GM18907 (cell line): Measurements from ENCODE around the gene ARRDC4.
A peak's percentile ranks its signal among the peaks of the same experiment; 100 is the strongest.

Experiments used
- ATAC-seq: cut with Tn5 transposase; IDR thresholded peaks from one replicate; pipeline ENCODE4 v1.9.1; 2021; ENCODE audit warnings: mild to moderate bottlenecking, moderate library complexity; ENCODE audit not compliant: unreplicated experiment

ARRDC4 gene

DNA sequence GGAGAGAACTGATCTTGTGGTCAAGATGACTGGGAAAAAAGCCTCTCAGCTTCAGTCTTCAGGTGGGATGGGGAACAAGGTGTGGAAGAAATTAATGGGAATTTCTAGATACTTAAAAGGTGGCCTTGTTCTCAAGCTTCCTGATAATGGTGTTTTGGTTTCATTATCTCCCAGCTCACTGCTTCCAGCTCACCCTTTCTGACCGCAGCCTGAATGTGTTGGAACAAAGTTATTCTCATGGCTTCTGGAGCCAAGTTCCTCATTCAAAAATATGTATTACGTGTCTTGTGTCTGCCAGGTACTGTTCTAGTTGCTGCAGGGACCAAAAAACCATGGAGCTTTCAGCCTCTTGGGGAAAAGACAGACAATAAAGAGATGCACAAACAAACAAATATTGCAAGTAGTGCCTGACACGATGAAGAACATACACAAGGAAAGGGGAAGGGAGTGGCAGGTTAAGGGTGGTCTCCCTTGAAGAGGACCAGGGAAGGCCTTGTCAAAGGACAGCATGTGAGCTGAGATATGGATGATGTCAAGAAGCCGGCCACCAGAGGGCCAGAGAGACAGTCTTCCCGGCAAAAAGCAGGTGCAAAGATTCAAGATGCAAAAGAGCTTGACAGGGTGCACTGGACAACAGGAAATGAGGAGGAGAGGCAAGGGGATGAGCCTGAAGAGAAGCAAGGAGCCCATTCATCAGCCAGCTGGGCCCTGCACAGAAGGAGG is 35.5 kb downstream of the ARRDC4 start:
- peak; percentile 61 for ATAC-seq

DNA sequence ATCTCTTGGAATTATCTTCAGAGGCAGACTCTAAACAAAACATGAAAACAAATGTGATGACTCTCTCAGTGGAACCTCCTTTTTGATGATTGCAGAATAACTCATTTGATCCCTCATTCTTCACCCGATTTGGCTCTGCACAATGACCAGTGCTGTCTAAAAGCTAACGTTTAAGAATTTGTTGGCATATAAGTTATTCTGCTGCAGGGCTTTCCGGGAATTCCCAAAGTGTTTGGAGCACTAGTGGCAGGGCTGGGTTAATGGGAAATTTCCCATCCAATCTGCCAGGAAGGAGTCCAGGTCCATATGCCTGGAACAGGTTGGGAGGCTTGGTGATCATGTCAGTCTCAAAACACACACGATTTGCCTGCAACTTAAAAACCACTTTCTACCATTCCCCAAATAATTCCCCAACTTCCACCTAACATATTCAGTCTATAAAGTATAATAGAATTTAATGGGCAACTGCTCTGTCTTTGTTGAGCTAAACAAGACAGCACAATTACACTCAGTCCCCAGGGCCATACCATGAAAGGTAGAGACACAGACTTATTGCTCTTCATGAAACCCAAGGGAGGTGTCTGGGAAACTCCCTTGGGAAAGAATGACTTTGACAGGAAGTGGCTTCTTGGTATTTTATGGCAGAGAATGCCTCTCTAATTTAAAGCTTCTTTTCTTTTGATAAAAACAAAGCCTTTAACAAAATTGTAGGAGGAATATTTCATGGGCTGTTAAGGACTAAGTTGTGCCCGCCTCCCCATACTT is 38.0 kb downstream of the ARRDC4 start:
- ATAC-seq = no peak

DNA sequence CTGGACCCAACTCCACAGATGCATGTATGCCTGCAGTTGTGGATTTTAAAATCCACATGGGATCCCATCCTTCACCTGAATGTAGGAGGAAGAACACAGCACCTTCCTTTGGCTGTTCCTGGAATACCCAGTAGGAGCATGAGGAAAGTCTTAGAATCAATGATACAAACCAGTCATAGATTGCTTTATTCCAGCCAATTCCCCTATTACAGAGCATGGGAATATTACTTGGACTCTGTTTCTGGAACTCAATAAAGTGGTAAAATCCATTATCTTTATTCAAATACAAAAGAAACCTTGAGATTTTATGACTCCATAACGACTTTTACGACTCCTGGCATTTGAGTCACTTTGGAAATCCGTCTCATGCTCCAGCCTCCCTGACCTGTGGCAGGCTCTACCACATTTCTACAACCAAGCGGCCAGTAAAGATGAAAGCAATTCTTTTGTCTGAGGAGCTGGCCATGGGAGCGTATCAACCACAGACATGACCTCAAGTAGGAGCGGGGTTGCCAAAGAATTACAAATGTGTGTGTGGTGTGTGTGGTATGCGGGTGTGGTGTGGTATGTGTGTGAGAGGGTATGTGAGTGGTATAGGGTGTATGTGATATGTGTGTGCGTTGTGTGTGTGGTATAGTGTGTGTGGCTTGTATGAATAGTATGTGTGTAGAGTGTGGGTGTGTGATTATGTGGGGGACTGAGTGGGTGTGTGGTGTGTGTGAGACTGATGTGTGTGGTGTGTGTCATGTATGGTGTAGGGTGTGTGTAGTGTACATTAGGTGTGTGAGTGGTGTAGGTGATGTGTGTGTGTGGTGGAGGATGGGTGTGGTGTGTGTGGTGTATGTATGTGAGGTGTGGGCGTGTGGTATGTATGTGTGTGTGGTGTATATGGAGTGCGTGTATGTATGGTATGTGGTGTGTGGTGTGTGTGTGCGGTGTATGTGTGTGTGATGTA is 40.0 kb downstream of the ARRDC4 start:
- no peak for ATAC-seq

DNA sequence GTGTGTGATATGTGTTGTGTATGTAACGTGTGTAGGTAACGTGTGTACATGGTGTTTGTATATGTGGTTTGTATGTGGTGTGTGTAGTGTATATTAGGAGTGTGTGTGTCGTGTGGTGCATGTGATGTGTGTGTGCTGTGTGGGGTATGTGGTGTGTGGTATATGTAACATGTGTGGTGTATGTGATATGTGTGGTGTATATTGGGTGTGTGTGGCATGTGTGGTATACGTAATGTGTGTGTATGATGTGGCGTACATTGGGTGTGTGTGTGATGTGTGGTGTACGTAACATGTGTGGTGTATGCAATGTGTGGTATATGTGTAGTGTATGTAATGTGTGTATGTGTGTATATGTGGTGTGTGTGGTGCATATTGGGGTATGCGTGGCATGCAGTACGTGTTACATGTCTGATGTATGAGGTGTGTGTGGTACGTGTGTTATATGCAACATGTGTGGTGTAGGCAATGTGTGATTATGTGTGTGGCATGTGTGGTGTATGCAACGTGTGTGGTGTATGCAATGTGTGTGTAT is 41.2 kb downstream of the ARRDC4 start:
- no peak for ATAC-seq

DNA sequence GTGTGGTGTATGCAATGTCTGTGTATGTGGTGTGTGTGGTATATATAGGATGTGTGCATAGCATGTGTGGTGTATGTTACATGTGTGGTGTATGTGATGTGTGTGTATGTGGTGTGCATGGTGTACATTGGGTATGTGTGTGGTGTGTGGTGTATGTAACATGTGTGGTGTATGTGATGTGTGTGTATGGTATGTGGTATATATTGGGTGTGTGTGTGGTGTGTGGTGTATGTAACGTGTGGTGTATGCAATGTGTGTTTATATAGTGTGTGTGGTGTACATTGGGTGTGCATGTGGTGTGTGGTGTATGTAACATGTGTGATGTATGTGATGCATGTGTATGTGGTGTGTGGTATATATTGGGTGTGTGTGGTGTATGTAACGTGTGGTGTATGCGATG is 41.9 kb downstream of the ARRDC4 start:
- ATAC-seq = no peak

GRCh38 chr15:98002866-98003265 is 42.4 kb downstream of the ARRDC4 start:
- no peak for ATAC-seq

GRCh38 chr15:98003518-98003917 is 43.0 kb downstream of the ARRDC4 start:
- no peak for ATAC-seq

DNA sequence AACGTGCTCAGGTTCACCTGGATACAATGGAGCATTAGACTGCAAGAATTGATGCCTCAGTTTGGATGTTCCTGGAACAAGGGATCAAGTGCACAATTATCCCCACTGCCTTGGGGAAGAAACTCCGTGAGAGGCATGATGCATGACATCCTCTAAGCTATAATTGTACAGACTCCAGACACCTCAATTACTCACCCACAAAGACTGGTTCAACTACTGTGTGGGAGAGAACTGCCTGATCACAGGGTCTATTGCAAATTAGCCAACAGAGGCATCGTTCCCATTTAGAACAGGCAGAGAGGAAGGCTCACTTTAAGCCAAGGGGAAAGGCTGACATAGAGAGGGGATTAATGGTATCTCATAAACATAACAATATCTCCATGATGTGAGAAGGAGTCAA is 43.5 kb downstream of the ARRDC4 start:
- no peak for ATAC-seq

- no peak for ATAC-seq
Measured at GRCh38 chr15:98005659-98006058, 45.2 kb downstream of the ARRDC4 start.

GRCh38 chr15:98009169-98009568 is 48.7 kb downstream of the ARRDC4 start:
- no peak for ATAC-seq

DNA sequence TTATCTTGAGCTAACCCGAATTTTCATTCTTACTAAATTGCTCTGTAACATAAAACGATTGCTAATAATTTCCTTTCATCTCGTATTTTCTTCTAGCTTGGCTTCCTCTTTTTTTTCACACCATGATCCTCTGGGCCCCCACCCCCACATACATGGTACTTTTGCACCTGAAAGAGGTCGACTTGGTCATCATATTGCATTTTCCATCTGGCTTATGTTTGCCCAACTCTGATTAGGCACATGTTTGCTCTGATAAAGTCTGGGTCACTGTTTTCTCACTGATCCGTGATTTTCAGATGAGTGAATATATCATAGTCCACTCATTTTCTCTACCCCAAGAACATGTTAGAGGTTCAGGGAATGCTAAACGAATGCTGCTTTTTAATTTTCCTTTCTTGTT is 49.5 kb downstream of the ARRDC4 start:
- ATAC-seq = no peak

- ATAC-seq = no peak
Measured at GRCh38 chr15:98012354-98012753, 51.9 kb downstream of the ARRDC4 start.

- ATAC-seq = no peak
Measured at GRCh38 chr15:98013631-98014030, 53.1 kb downstream of the ARRDC4 start.

DNA sequence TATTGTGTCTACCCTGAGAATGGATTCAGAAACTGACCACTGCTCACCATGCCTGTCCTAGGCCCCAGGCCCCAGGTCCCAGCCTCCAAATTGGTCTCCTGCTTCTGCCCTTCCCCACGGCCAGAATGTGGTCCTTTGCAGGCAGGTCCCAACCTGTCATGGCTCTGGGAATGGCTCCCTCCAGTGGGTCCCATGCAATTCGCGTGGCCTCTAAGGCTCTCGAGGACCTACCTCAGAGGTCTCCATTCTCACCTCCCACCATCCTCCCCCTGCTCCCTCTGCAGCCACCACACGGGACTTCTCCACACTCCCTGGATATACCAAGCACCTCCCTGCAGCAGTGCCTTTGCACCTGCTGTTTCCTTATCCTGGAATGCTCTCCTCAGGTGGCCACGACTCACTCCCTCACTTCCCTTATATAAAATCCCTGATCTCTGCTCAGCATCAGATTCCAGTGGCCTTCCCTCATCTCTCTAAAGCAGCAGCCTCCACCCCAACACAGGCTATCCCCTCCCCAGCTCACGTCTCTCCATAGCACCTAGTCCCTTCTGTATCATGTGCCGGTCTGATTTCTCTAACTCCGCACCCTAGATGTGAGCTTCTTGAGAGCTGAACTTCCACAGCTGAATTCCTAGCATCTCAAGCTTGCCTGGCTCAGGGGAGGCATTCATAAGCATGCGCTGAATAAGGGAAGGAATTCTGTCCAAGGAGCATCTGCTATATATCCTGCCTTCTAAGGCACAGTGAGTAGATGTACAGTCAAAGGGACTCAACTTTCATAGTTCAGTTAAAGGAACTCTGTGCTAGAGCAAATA is 56.9 kb downstream of the ARRDC4 start:
- ATAC-seq = no peak

DNA sequence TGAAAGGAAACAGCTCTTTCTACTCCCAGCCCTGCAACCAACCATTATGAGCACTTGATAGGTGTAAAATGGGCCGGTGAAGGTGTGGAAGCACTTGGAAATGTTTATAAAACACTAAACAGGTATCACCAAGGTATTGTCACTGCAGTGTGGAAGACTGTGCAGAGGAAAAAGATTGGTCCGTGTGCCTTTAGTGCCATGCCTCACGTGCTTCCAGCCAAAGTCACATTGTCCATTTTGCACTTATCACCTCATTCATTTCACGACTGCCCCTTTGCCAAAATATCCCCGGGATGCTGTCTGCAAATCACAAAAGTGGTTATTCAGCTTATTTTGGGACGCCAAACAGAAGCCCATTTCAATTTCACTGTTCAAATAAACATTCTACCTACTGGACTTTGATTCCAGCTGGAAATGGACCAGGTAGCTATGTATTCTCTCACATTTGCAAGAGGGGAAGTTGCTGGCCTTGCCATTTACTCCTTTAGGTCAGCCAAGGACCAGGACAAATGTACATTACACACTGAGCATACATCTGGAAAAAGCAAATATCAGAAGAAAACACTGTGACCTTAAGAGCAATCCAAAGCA is 58.4 kb downstream of the ARRDC4 start:
- no peak for ATAC-seq
